LNCAP (cell line): ENCODE measurements around the gene MTIF3.

Source experiments
- CTCF ChIP-seq: fragments of 450-650 bp; IDR thresholded peaks from 2 replicates; pipeline ENCODE4 v1.5.1; 2017; ENCODE audit warnings: mild to moderate bottlenecking

Gene MTIF3, protein sequence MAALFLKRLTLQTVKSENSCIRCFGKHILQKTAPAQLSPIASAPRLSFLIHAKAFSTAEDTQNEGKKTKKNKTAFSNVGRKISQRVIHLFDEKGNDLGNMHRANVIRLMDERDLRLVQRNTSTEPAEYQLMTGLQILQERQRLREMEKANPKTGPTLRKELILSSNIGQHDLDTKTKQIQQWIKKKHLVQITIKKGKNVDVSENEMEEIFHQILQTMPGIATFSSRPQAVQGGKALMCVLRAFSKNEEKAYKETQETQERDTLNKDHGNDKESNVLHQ

DNA sequence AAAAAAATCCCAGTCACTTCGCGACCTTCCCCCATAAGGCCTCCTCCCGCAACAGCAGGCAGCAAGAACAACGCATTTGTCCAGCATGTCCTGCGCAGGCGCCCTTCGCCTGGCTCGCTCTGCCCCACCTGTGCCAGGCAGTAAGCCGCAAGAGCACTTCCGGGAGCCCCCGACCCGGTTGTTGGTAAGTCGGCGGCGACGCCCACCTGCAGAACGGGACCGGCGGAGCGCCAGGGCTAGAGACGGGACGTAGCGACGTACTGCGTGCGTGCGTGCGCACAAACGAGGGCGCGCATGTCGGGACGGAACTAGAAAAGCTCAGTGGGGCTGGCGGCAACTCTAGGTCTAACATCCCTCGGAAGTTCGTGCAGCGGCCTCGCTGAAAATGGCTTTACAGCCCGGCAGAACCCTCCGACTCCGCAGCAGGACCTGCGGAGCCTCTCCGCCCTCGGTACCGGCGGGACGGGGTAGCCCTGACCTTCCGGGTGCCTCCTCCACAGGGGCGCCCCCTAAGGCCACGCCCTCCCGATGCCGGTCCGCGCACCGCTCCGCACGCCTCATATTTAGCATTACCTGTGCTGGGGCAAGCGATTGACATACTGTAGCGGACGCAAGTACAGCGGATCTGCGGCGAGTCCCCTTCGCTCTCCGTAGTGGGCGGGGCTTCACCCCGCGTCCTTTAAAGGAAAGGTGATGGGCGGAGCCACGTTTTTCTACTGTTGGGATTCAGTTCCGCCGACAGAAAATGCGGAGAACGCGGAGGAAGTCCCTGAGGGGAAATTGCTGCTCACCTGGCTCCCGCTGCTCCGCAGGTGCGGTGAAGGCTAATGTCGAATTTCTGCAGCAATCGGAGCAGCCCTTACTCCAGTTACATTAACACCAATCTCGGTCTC is at the start of gene MTIF3:
TSS of gene MTIF3 (minus strand) at position 629 of the 893 bp plus-strand sequence. CDS start 10,116 bp downstream, outside the sequence.
- TF ChIP-seq CTCF: no peak

DNA sequence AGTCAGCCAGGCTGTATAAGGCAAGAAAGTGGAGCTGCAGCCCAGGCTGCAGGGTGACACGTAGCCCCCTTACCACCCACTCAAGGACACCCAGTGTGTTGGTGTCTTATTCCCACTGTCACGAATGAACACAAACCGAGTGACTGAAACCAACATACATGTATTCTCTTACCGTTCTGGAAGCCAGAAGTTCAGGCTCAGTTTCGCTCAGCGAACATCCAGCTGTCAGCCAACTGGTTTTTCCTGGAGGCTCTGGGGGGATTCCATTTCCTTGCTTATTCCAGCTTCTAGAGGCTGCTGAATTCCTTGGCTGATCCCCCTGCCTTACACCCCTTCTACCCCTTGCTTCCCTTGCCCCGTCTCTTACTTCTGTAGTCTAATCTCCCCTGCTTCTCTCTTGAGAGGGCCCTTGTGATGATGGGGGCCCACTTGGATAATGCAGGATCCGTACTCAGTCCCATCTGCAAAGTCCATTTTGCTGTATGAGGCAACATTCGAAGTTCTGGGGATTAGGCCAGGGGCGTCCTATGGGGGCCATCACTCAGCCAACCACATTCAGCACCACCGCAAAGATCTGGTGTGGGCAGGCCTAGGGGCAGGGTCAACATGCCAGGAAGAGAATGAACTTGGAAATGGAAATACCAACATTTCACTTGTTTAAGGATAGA is 47.3 kb upstream of the MTIF3 start:
- TF ChIP-seq CTCF: no peak

GRCh38 chr13:27496536-27497273 is 46.3 kb upstream of the MTIF3 start:
- no peak for TF ChIP-seq CTCF

DNA sequence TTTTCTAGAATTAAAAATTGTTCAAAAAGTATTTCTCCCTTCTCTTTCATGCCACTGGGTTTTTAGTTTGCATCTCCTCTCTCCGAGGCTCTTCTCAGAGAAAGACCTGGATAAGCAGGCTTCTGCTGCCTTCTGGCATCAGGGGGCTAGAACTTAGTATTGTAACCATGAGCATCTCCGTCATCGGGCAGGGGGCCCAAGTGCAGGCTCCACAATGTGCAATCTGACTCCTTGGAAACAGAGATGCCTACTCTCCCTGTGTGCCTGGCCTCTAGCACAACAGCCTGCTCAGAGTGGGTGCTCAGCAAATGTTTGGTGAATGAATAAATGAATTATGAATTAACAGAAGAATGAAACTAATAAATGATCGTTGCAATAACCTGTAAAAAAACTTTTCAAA is 45.6 kb upstream of the MTIF3 start:
- TF ChIP-seq CTCF: no peak

GRCh38 chr13:27495551-27495950 is 45.2 kb upstream of the MTIF3 start:
- TF ChIP-seq CTCF: no peak

DNA sequence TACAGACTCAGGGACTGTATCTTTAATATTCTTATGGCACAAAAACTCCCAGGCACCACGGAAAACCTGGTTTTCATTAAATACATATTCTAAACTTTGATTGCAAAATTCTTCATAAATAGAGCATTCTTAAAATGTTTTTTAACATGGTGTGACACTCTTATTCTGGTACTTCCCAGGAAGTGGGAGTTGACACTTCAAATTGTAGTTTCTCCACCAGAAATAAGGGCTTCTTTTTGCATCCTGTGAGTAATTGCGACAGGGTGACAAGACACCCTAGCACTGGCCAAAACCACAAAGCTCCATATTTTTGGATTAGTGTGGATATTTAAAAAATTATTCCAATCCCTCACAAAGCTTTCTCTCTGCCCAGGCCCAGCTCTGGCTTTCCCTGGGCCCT is 43.6 kb upstream of the MTIF3 start:
- no peak for TF ChIP-seq CTCF

DNA sequence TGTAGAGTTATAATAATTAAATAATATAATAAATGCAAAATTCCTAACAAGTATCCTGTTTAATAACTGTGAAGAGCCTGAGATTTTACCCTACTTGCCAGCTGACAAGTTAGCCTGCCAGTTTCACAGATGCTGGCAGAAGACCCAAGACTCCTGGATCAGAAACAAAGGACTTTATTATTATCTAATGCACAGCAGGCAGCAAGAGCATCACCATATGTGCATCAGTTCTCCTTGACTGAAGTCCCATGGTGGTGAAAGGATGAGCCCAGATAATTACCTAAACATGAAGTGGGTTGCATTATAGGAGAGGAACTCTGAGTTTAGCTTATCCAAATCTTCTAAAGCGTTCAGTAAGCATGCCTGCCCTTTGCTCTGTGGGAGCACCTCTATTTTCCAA is 39.1 kb upstream of the MTIF3 start:
- TF ChIP-seq CTCF: no peak
